ENCODE data around the gene ARHGAP24. TPM values are rescaled to one million over a fixed set of nuclear protein-coding genes. Genes with fewer than 3 reads are reported as not detected.

ARHGAP24 gene
- total RNA-seq, 1 experiment from 2014 or later: 65.1 TPM

GRCh38 chr4:85595098-85595775 is 120.3 kb downstream of the ARHGAP24 start:
- Histone ChIP-seq H3K9ac (ENCODE audit: low read length) (no peak overlapping the region), H3K79me2 (ENCODE audit: low read length) (peaks cover 67% of the 10 kb centered on the region), H3K4me3 (ENCODE audit: low read length) (no peak overlapping the region)

GRCh38 chr4:85595796-85596559 is 121.0 kb downstream of the ARHGAP24 start:
- H3K79me2 ChIP-seq (ENCODE audit: low read length): peaks cover 72% of the 10 kb centered on the region

More at GRCh38 chr4:85595098-85595775, 120.3 kb downstream of the ARHGAP24 start:
- peaks cover 24% of the 10 kb centered on the region for H3K4me1 ChIP-seq (ENCODE audit: low read length)
- H2AFZ ChIP-seq (ENCODE audit: low read length): no peak overlapping the region
- no peak for DNase-seq
- no peaks in the 10 kb centered on the region for H3K36me3 ChIP-seq (ENCODE audit: insufficient read depth, low read length)
- 0 out of 2 replicates have a peak overlapping the region, but pooled peaks have one; percentile 17 for H3K27ac ChIP-seq (ENCODE audit: low read length)
- H3K9me3 ChIP-seq (ENCODE audit: low read length): no peaks in the 10 kb centered on the region
- H3K9me2 ChIP-seq (replicated peaks; ENCODE audit: insufficient read depth, low read length): no peaks in the 10 kb centered on the region
- no peaks in the 10 kb centered on the region for H3K27me3 ChIP-seq (ENCODE audit: low read length)
- H3K4me2 ChIP-seq (ENCODE audit: low read depth, low read length, poor library complexity, severe bottlenecking): no peak overlapping the region
- H4K20me1 ChIP-seq (ENCODE audit: insufficient read depth, low read depth, low read length): no peaks in the 10 kb centered on the region

GRCh38 chr4:85598936-85599335 is 124.0 kb downstream of the ARHGAP24 start:
- no peak overlapping the region for H3K4me3 ChIP-seq (ENCODE audit: low read length)
- no peaks in the 10 kb centered on the region for H3K9me3 ChIP-seq (ENCODE audit: low read length)
- H4K20me1 ChIP-seq (ENCODE audit: insufficient read depth, low read depth, low read length): no peaks in the 10 kb centered on the region
- H3K79me2 ChIP-seq (ENCODE audit: low read length): peaks cover 64% of the 10 kb centered on the region
- no peaks in the 10 kb centered on the region for H3K36me3 ChIP-seq (ENCODE audit: insufficient read depth, low read length)
- H2AFZ ChIP-seq (ENCODE audit: low read length): no peak overlapping the region
- H3K27ac ChIP-seq (ENCODE audit: low read length): no peak overlapping the region
- no peak overlapping the region for H3K9ac ChIP-seq (ENCODE audit: low read length)
- no peak for DNase-seq
- H3K27me3 ChIP-seq (ENCODE audit: low read length): no peaks in the 10 kb centered on the region
- no peaks in the 10 kb centered on the region for H3K9me2 ChIP-seq (replicated peaks; ENCODE audit: insufficient read depth, low read length)
- H3K4me2 ChIP-seq (ENCODE audit: low read depth, low read length, poor library complexity, severe bottlenecking): no peak overlapping the region
- H3K4me1 ChIP-seq (ENCODE audit: low read length): peaks cover 45% of the 10 kb centered on the region

More at GRCh38 chr4:85595796-85596559, 121.0 kb downstream of the ARHGAP24 start:
- H3K4me1 ChIP-seq (ENCODE audit: low read length): peaks cover 24% of the 10 kb centered on the region
- 0 out of 2 replicates have a peak overlapping the region, but pooled peaks have one; percentile 19 for H3K27ac ChIP-seq (ENCODE audit: low read length)
- no peak overlapping the region for H3K9ac ChIP-seq (ENCODE audit: low read length)
- H3K4me3 ChIP-seq (ENCODE audit: low read length): no peak overlapping the region
- H3K27me3 ChIP-seq (ENCODE audit: low read length): no peaks in the 10 kb centered on the region
- H3K9me3 ChIP-seq (ENCODE audit: low read length): no peaks in the 10 kb centered on the region
- no peak for DNase-seq
- no peaks in the 10 kb centered on the region for H4K20me1 ChIP-seq (ENCODE audit: insufficient read depth, low read depth, low read length)
- H3K4me2 ChIP-seq (ENCODE audit: low read depth, low read length, poor library complexity, severe bottlenecking): no peak overlapping the region
- no peaks in the 10 kb centered on the region for H3K36me3 ChIP-seq (ENCODE audit: insufficient read depth, low read length)
- no peaks in the 10 kb centered on the region for H3K9me2 ChIP-seq (replicated peaks; ENCODE audit: insufficient read depth, low read length)
- no peak overlapping the region for H2AFZ ChIP-seq (ENCODE audit: low read length)

GRCh38 chr4:85600501-85600900 is 125.6 kb downstream of the ARHGAP24 start:
- Histone ChIP-seq H3K36me3 (ENCODE audit: insufficient read depth, low read length) (no peaks in the 10 kb centered on the region), H3K27ac (ENCODE audit: low read length) (peak overlapping the region; percentile 5; the same call in 1 of the 2 replicates), H3K9me2 (replicated peaks; ENCODE audit: insufficient read depth, low read length) (no peaks in the 10 kb centered on the region), H3K4me1 (ENCODE audit: low read length) (peaks cover 43% of the 10 kb centered on the region), H3K27me3 (ENCODE audit: low read length) (no peaks in the 10 kb centered on the region), H3K79me2 (ENCODE audit: low read length) (peaks cover 55% of the 10 kb centered on the region), H4K20me1 (ENCODE audit: insufficient read depth, low read depth, low read length) (no peaks in the 10 kb centered on the region), H3K4me3 (ENCODE audit: low read length) (no peak overlapping the region), H3K4me2 (ENCODE audit: low read depth, low read length, poor library complexity, severe bottlenecking) (no peak overlapping the region), H2AFZ (ENCODE audit: low read length) (no peak overlapping the region), H3K9me3 (ENCODE audit: low read length) (no peaks in the 10 kb centered on the region), H3K9ac (ENCODE audit: low read length) (no peak overlapping the region)
- DNase-seq: no peak

- DNase-seq: peak; percentile 60
- Histone ChIP-seq H3K27ac (ENCODE audit: low read length) (peak overlapping the region; percentile 99), H3K9me2 (replicated peaks; ENCODE audit: insufficient read depth, low read length) (no peaks in the 10 kb centered on the region), H3K27me3 (ENCODE audit: low read length) (no peaks in the 10 kb centered on the region), H3K4me1 (ENCODE audit: low read length) (peaks cover 52% of the 10 kb centered on the region), H3K4me2 (ENCODE audit: low read depth, low read length, poor library complexity, severe bottlenecking) (peak overlapping the region; percentile 40), H4K20me1 (ENCODE audit: insufficient read depth, low read depth, low read length) (no peaks in the 10 kb centered on the region), H3K79me2 (ENCODE audit: low read length) (peaks cover 33% of the 10 kb centered on the region), H3K36me3 (ENCODE audit: insufficient read depth, low read length) (no peaks in the 10 kb centered on the region), H2AFZ (ENCODE audit: low read length) (no peak overlapping the region), H3K9ac (ENCODE audit: low read length) (no peak overlapping the region), H3K9me3 (ENCODE audit: low read length) (no peaks in the 10 kb centered on the region), H3K4me3 (ENCODE audit: low read length) (no peak overlapping the region)
These were observed 128.7 kb downstream of the ARHGAP24 start for GRCh38 chr4:85603437-85604336.

- H3K36me3 ChIP-seq (ENCODE audit: insufficient read depth, low read length): no peaks in the 10 kb centered on the region; the same call in 1 of the 2 replicates
- peak overlapping the region; percentile 99 for H3K27ac ChIP-seq (ENCODE audit: low read length)
- no peak overlapping the region for H2AFZ ChIP-seq (ENCODE audit: low read length)
- DNase-seq: no peak
- H3K79me2 ChIP-seq (ENCODE audit: low read length): peaks cover 33% of the 10 kb centered on the region
- peak overlapping the region; percentile 70 for H3K4me2 ChIP-seq (ENCODE audit: low read depth, low read length, poor library complexity, severe bottlenecking)
- peaks cover 52% of the 10 kb centered on the region for H3K4me1 ChIP-seq (ENCODE audit: low read length)
- H3K9me3 ChIP-seq (ENCODE audit: low read length): no peaks in the 10 kb centered on the region
- no peaks in the 10 kb centered on the region for H4K20me1 ChIP-seq (ENCODE audit: insufficient read depth, low read depth, low read length)
- H3K9me2 ChIP-seq (replicated peaks; ENCODE audit: insufficient read depth, low read length): no peaks in the 10 kb centered on the region
- H3K4me3 ChIP-seq (ENCODE audit: low read length): 0 out of 2 replicates have a peak overlapping the region, but pooled peaks have one; percentile 55
- H3K27me3 ChIP-seq (ENCODE audit: low read length): no peaks in the 10 kb centered on the region
- H3K9ac ChIP-seq (ENCODE audit: low read length): peak overlapping the region; percentile 58
These were observed 131.6 kb downstream of the ARHGAP24 start for GRCh38 chr4:85606505-85606904.

GRCh38 chr4:85607624-85608023 is 132.7 kb downstream of the ARHGAP24 start:
- H3K9me3 ChIP-seq (ENCODE audit: low read length): no peaks in the 10 kb centered on the region
- H3K4me1 ChIP-seq (ENCODE audit: low read length): peaks cover 44% of the 10 kb centered on the region
- H3K27me3 ChIP-seq (ENCODE audit: low read length): no peaks in the 10 kb centered on the region
- H2AFZ ChIP-seq (ENCODE audit: low read length): no peak overlapping the region
- peaks cover 28% of the 10 kb centered on the region for H3K79me2 ChIP-seq (ENCODE audit: low read length)
- peak overlapping the region; percentile 58 for H3K9ac ChIP-seq (ENCODE audit: low read length)
- H3K36me3 ChIP-seq (ENCODE audit: insufficient read depth, low read length): no peaks in the 10 kb centered on the region; the same call in 1 of the 2 replicates
- peak overlapping the region; percentile 70 for H3K4me2 ChIP-seq (ENCODE audit: low read depth, low read length, poor library complexity, severe bottlenecking)
- peak overlapping the region; percentile 99 for H3K27ac ChIP-seq (ENCODE audit: low read length)
- H3K9me2 ChIP-seq (replicated peaks; ENCODE audit: insufficient read depth, low read length): no peaks in the 10 kb centered on the region
- H4K20me1 ChIP-seq (ENCODE audit: insufficient read depth, low read depth, low read length): no peaks in the 10 kb centered on the region
- peak overlapping the region; percentile 55 for H3K4me3 ChIP-seq (ENCODE audit: low read length)
- peak; percentile 90 for DNase-seq

Measured in Karpas-422 (cell line).